ENCODE data around the gene ENHO. TPM values are rescaled to one million over a fixed set of nuclear protein-coding genes. Genes with fewer than 3 reads are reported as not detected.

Gene ENHO
- under 1 TPM; 0.26 to 0.61 TPM for total RNA-seq
- 1 to 10 TPM; 1.2 to 1.9 (median 1.4) TPM for polyA plus RNA-seq (ENCODE audit: insufficient read length in 6 of 6)
- long read RNA-seq, donor 1, partial matches to known transcripts, result 0 of 3 reads
- long read RNA-seq, donor 1, other reads (novel, unspliced or antisense), result 0 of 3 reads
- long read RNA-seq, donor 2, result 0 reads
- long read RNA-seq, donor 3, partial matches to known transcripts, result 0 of 4 reads
- long read RNA-seq, donor 3, other reads (novel, unspliced or antisense), result 0 of 4 reads
- long read RNA-seq, donor 4, result 0 reads
- long read RNA-seq, donor 5, result 0 reads
- long read RNA-seq, donor 6, result 0 reads
- long read RNA-seq, donor 7, partial matches to known transcripts, result 0 of 1 reads
- long read RNA-seq, donor 7, other reads (novel, unspliced or antisense), result 0 of 1 reads
- long read RNA-seq, donor 8, partial matches to known transcripts, result 0 of 4 reads
- long read RNA-seq, donor 8, other reads (novel, unspliced or antisense), result 0 of 4 reads
- long read RNA-seq, donor 9, result 0 reads
- long read RNA-seq, donor 10, result 0 reads
- long read RNA-seq, donor 11, transcript ENHO-201 (2 exons, 1,082 nt), result major isoform, 158 of 158 reads
- long read RNA-seq, donor 11, partial matches to known transcripts, result 0 of 158 reads
- long read RNA-seq, donor 11, other reads (novel, unspliced or antisense), result 0 of 158 reads
- long read RNA-seq, donor 12, result 0 reads

GRCh38 chr9:34522971-34523797, at the start of gene ENHO:
ENHO (minus strand) TSS chr9:34522990; CDS start chr9:34521695, 1,295 bp downstream.
- Histone ChIP-seq H3K4me1 (peaks cover 0 to 10% of the 10 kb centered on the region in 2 donors), H3K9me3 (no peaks in the 10 kb centered on the region), H3K4me3 (peak within 1 kb of the TSS; percentile 28 to 30), H3K27me3 (peaks cover 0 to 36% of the 10 kb centered on the region in 2 donors), H3K36me3 (no peaks in the 10 kb centered on the region), H3K27ac (no peak within 1 kb of the TSS)
- no peak for TF ChIP-seq CTCF (IDR thresholded peaks at IDR 0.05)
- ATAC-seq (peak; percentile 99), DNase-seq (peak; percentile 86 to 97 (median 92))
- intact Hi-C loops (cut with DNase I), result no loop called here

- intact Hi-C loops (cut with DNase I), result no loop called here
- no peak for ATAC-seq
Measured at GRCh38 chr9:34572092-34572491, 49.3 kb upstream of the ENHO start.

GRCh38 chr9:34571481-34571810, 48.7 kb upstream of the ENHO start:
- no peaks in the 10 kb centered on the region for H3K4me1 ChIP-seq
- H3K36me3 ChIP-seq, result no peaks in the 10 kb centered on the region
- no peak overlapping the region for H3K27ac ChIP-seq
- TF ChIP-seq CTCF (IDR thresholded peaks at IDR 0.05), result no peak
- ATAC-seq, result peak; percentile 15
- intact Hi-C loops (cut with DNase I), result no loop called here
- H3K9me3 ChIP-seq, result no peaks in the 10 kb centered on the region
- DNase-seq, result peak in 1 of 4 donors; percentile 76
- H3K4me3 ChIP-seq, result no peak overlapping the region
- H3K27me3 ChIP-seq, result peaks cover 0 to 62% of the 10 kb centered on the region in 2 donors

More at GRCh38 chr9:34572092-34572491, 49.3 kb upstream of the ENHO start:
- Histone ChIP-seq H3K4me3 (no peak overlapping the region), H3K4me1 (no peaks in the 10 kb centered on the region), H3K9me3 (no peaks in the 10 kb centered on the region), H3K27me3 (peaks cover 0 to 62% of the 10 kb centered on the region in 2 donors), H3K36me3 (no peaks in the 10 kb centered on the region), H3K27ac (no peak overlapping the region)
- no peak for TF ChIP-seq CTCF (IDR thresholded peaks at IDR 0.05)
- no peak for DNase-seq

- TF ChIP-seq CTCF (IDR thresholded peaks at IDR 0.05), result no peak
- Histone ChIP-seq H3K27me3 (peaks cover 0 to 62% of the 10 kb centered on the region in 2 donors), H3K9me3 (no peaks in the 10 kb centered on the region), H3K36me3 (no peaks in the 10 kb centered on the region), H3K27ac (no peak overlapping the region), H3K4me1 (no peaks in the 10 kb centered on the region), H3K4me3 (no peak overlapping the region)
- DNase-seq (peak in 1 of 4 donors; percentile 60), ATAC-seq (no peak)
- intact Hi-C loops (cut with DNase I), result no loop called here
Measured at GRCh38 chr9:34570809-34571480, 48.2 kb upstream of the ENHO start.
